Spleen (tissue), 7 donors: Measurements from ENCODE around the gene RETNLB.

Experiments used
- CTCF ChIP-seq, 11 experiments: fragments of 200-600 bp in 7 of 11; fragments of 450-650 bp in 4 of 11; sonication (generic) in 4 of 11; IDR thresholded peaks in 8 of 11; conservative IDR thresholded peaks in 3 of 11; 1 replicate in 7 of 11; 2 replicates in 4 of 11; pipeline versions ENCODE4 v1.4.0 to v1.8.0; 2016 to 2021; ENCODE audit warnings: antibody characterized with exemption in 11 of 11, inconsistent platforms in 4 of 11, mild to moderate bottlenecking in 1 of 11
- POLR2A ChIP-seq, 3 donors: fragments of 450-650 bp; IDR thresholded peaks; one replicate each; pipeline ENCODE4 v1.5.1; 2017; ENCODE audit warnings: antibody characterized with exemption in 3 of 3, mild to moderate bottlenecking in 1 of 3
- POLR2AphosphoS5 ChIP-seq, 3 donors: sonication (generic); formaldehyde crosslinking; IDR thresholded peaks; one replicate each; pipeline ENCODE4 v1.5.1; 2017; ENCODE audit warnings: antibody characterized with exemption in 3 of 3
- donor health status: DM: no; HTN: no; CAD: no; lungs with moderate emphysema.
- donor health status: DM: no; HTN: no; CAD: no.
- donor health status: DM: no; HTN: no; CAD: no.

DNA sequence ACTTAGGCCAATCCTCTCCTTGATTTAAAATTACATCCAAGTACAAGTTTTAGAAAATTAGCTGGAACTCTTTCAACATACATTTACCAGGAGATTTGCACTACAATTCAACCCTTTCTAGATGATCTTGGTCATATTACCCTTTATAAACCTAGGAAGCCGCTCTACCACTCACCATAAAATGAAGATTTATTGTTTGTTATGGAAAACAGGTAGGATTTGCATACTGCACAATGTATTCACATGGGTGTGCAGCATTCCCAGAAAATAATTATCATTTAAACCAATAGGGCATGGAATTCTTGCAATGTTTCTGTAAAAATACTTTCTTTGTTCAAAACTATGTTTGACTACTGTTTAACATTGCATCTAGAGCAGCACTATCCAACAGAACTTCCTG lies 18.4 kb upstream of the RETNLB start:
- TF ChIP-seq POLR2A (IDR thresholded peaks at IDR 0.05), result no peak
- TF ChIP-seq CTCF (IDR thresholded peaks at IDR 0.05 in 8 of 11, conservative IDR thresholded peaks at IDR 0.05 in 3 of 11), result no peak
- no peak for TF ChIP-seq POLR2AphosphoS5 (IDR thresholded peaks at IDR 0.05)
